ENCODE measurements around the gene GTF3C2. TPM values are rescaled to one million over a fixed set of nuclear protein-coding genes. Genes with fewer than 3 reads are reported as not detected.
A peak's percentile ranks its signal among the peaks of the same experiment; 100 is the strongest.

GTF3C2 gene
- total and polyA plus RNA-seq, 8 donors = 45.2 to 71.7 (median 66.5) TPM

DNA sequence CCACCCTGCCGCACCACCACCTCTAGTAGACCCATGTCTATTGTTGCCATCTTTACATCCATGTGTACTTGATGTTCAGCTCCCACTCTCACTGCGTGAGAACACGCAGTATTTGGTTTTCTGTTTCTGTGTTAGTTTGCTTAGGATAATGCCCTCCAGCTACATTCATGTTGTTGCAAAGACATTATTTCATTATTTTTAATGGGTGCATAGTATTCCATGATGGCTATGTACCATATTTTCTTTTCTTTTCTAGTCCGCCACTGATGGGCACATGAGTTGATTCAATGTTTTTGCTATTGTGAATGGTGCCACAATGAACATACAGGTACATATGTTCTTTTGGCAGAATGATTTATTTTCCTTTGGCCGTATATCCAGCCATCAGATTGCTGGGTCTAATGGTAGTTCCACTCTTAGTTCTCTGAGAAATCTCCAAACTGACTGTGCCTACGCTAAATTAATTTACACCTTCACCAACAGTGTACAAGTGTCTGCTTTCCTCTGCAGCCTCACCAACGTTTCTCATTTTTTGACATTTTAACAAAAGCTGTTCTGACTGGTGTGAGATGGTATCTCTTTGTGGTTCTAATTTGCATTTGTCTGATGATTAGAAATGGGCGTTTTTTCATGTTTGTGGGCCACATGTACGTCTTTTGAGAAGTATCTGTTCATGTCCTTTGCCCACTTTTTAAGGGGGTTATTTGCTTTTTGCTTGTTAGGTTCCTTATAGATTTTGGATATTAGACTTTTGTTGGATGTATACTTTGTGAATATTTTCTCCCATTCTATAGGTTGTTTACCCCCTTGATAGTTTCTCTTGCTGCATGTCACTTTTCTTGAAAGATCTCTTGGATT is 34.5 kb upstream of the GTF3C2 start:
- no peaks in the 10 kb centered on the region for H3K4me1 ChIP-seq
- DNase-seq (no peak), ATAC-seq (no peak)
- no peak overlapping the region for H3K27ac ChIP-seq
- TF ChIP-seq, protein P1, sequence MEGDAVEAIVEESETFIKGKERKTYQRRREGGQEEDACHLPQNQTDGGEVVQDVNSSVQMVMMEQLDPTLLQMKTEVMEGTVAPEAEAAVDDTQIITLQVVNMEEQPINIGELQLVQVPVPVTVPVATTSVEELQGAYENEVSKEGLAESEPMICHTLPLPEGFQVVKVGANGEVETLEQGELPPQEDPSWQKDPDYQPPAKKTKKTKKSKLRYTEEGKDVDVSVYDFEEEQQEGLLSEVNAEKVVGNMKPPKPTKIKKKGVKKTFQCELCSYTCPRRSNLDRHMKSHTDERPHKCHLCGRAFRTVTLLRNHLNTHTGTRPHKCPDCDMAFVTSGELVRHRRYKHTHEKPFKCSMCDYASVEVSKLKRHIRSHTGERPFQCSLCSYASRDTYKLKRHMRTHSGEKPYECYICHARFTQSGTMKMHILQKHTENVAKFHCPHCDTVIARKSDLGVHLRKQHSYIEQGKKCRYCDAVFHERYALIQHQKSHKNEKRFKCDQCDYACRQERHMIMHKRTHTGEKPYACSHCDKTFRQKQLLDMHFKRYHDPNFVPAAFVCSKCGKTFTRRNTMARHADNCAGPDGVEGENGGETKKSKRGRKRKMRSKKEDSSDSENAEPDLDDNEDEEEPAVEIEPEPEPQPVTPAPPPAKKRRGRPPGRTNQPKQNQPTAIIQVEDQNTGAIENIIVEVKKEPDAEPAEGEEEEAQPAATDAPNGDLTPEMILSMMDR (IDR thresholded peaks at IDR 0.05) = no peak
- peaks cover 0 to 26% of the 10 kb centered on the region in 2 donors for H3K36me3 ChIP-seq
- intact Hi-C loops (cut with DNase I) = no loop called here
- H3K27me3 ChIP-seq = no peaks in the 10 kb centered on the region
- no peak overlapping the region for H3K4me3 ChIP-seq
- H3K9me3 ChIP-seq = no peaks in the 10 kb centered on the region

DNA sequence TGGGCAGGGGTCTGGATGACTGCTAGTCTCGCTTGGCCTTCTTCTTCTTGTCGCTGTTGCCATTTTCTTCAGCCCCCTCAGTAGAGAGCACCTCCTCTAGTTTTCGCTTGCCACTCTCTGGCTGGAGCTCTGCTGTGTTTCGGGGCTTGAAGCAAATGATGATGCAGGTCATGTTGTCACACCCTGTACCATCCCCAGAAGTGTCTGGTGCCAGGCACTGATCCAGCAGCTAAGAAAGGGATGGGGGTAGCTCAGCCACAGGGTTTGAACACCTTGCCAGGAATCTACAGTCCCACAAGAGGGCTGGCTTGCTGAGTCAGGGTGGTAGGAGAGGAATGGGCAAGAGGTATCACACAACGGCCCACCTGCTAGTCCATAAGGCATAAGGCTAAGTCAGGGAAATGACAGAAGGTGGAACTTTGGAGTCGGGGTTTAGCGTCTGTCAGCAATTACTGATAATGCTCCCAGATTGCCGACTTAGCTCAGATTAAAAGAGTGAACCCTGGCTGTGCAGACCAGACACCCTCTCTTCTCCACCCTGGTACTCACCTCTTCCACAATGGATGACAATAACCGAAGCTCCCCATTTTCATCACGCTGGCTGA is 25.1 kb upstream of the GTF3C2 start:
- no peak for DNase-seq
- peak overlapping the region in 1 of 2 donors; percentile 89 for H3K27ac ChIP-seq
- intact Hi-C loops (cut with DNase I) = no loop called here
- H3K4me3 ChIP-seq = no peak overlapping the region
- no peaks in the 10 kb centered on the region for H3K27me3 ChIP-seq
- no peaks in the 10 kb centered on the region for H3K9me3 ChIP-seq
- ATAC-seq = no peak
- H3K4me1 ChIP-seq = peaks cover 7 to 28% of the 10 kb centered on the region in 2 donors
- peaks cover 3 to 78% of the 10 kb centered on the region in 2 donors for H3K36me3 ChIP-seq
- TF ChIP-seq, protein P1 (IDR thresholded peaks at IDR 0.05) = no peak

DNA sequence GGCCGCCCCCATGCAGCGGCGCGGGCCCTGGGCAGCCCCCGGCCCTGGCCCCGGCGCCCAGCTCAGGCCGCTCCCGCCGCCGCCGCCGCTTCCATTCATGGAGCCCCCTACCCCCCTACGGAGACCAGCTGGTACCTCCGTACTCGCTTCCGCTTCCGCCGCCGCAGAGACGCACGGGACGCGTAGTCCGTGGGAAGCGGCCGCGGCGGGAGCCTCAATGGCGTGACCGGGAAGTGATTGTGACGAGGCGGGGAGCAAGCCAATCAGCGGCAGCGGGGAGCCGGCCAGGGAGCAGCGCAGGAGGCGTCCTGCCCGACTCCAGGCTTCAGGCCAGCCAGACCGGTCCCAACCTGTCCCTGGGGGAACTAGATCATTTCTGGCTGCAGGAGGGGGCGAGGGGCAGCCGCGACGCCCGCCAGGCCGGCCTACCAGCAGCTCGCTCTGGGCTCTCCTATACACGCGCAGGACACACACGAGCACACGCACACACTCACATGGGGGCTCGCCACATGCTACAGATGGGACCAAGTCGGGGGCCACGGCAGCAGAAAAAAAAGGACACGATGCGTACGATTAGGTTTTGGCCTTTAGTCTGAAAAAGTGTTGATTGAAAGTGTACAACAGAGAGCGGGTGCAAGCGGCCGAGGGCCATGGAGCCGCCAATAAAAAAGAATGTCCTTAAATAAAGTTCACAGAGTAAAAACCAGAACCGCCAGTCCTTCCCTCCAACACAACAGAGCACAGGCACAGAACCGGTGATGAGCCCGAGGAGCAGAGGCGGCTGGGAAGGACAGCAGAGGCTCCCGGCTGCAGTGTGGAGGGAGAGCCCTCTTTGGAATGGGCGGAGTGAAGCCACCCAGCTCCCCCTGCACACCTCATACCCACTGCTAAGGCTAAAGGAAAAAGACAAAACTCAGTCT is 24.3 kb upstream of the GTF3C2 start, which contains the start of gene ZNF513:
Gene ZNF513, minus strand, starts transcription at position 109 of the 920 bp plus-strand sequence. CDS start 208 bp downstream, outside the sequence.
- ATAC-seq (peak; percentile 93), DNase-seq (peak; percentile 92 to 99 (median 97))
- Histone ChIP-seq H3K36me3 (peaks cover 3 to 78% of the 10 kb centered on the region in 2 donors), H3K9me3 (no peaks in the 10 kb centered on the region), H3K27ac (peak within 1 kb of the TSS; percentile 87 to 89), H3K4me1 (peaks cover 7 to 28% of the 10 kb centered on the region in 2 donors), H3K27me3 (no peaks in the 10 kb centered on the region), H3K4me3 (peak within 1 kb of the TSS; percentile 53 to 74)
- TF ChIP-seq, protein P1 (IDR thresholded peaks at IDR 0.05) = no peak
- intact Hi-C loops (cut with DNase I) = no loop called here

DNA sequence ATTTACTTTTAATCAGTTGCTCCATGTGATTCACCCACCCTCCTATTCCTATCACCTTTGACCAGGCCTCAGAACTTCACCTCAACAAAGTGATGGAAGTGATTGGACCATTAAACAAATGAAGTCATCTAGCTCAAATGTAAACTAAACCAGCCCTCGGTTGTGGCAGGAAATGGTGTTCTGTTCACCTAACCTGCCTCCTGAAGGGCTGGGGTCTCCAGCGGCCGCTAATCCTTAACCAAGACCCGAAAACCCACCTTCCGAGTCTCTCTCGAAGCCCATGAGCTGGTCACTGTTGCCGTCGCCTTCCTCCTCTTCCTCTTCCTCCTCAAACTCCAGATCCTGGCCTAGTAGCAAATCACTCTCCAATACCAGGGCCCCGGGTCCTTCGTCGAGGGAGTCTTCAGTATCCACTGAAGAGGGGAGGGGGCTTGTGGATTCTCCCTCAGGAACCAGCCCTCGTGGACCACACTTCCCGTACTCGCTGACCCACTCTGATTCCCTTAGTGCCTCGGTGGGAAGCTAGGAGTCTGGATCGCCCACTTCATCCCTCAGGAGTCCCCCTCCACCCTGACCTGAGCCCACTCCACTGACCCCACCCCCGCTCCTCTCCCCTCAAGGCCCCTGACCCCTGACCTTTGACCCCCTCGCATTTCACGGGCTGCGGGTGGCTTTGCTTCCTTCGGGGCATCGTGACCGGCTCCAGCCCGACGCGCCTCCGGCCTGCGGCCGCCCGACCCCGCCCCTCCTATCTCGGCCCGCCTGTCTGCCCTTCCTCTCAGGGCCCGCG is 23.5 kb upstream of the GTF3C2 start:
- peaks cover 7 to 28% of the 10 kb centered on the region in 2 donors for H3K4me1 ChIP-seq
- no peaks in the 10 kb centered on the region for H3K9me3 ChIP-seq
- DNase-seq (peak in 2 of 4 donors; percentile 24 to 81), ATAC-seq (peak; percentile 41)
- H3K4me3 ChIP-seq = peak overlapping the region; percentile 53 to 74
- TF ChIP-seq, protein P1 (IDR thresholded peaks at IDR 0.05) = no peak
- intact Hi-C loops (cut with DNase I) = no loop called here
- H3K36me3 ChIP-seq = peaks cover 3 to 78% of the 10 kb centered on the region in 2 donors
- no peaks in the 10 kb centered on the region for H3K27me3 ChIP-seq
- H3K27ac ChIP-seq = peak overlapping the region; percentile 87 to 89

Data from left lung (tissue), 10 donors.